Measurements from ENCODE around the gene TBC1D21.

Gene TBC1D21

DNA sequence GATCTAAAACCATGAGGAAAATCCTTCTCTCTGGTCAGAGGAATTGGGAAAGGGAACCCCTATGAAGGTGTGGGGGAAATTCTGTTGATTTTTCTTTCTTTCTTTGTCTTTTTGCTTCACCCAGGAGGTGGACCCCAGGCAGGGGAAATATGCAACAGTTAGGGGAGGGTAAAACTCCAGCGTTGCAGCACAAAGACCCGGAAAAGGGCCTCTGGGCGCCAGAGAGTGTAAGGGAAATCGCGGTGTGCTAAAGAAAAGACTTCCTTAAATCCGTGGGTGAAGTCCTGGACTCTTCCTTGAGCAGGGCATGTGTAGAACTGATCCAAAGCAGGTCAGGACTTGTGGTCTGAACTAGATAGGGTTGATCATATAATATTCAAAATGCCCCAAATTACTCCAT lies 11.1 kb upstream of the TBC1D21 start:
- no peak for DNase-seq

DNA sequence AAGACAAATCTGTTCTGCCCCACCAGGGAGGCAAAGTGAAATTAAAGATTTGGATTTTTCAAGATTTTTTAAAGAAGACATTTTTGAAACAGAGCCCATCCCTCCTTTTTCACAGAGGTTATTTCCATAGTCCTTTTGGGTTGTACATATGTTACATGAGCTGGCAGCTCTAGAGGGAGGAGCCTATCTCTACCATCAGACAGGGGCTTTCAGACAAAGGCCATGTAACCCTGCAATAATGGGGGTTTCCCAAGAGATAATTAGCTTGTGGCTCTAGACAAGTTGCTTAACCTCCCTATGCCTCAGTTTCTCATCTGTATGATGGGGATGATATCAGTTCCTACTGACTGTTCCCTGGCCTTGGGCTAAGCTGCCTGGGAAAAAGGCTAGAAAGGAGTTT lies 8.0 kb upstream of the TBC1D21 start:
- DNase-seq = no peak

DNA sequence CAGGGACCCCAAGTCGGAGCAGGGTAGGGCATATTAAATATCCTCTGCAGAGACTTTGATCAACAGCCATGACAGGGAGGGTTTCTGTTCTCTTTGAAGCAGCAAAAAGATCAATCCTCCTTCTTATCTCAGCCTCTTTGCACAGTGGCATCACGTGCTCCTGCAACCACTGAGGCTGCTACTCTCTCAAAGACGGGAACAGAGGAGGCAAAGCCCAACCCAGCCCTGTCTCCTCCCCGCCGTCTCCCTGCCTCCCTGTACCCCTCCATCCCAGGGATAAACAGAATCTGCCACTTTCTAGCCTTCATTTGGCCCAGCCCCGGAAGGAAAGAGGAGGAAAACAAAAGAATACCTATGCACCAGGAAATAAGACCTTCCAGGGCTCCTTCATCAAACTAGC lies 7.5 kb upstream of the TBC1D21 start:
- DNase-seq = no peak

DNA sequence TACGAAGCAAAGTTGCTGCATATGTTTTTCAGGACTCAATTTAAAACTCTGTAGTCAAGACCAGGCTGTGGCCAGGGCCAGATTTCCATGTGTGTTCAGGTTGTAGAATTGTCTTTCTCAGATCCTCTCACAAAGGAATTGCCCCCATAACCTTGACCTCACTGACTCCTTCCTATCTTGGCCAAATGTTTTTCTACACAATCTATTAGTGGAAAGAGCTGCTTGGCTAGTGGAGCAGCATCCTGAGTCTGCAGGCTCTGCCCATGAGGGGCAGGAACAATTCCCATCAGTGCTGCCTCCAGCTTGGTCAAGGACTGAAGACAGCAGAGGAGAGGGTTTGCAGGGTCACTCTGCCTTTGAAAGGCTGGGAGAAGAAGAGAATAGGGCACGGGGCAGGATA lies 6.9 kb upstream of the TBC1D21 start:
- DNase-seq = no peak

DNA sequence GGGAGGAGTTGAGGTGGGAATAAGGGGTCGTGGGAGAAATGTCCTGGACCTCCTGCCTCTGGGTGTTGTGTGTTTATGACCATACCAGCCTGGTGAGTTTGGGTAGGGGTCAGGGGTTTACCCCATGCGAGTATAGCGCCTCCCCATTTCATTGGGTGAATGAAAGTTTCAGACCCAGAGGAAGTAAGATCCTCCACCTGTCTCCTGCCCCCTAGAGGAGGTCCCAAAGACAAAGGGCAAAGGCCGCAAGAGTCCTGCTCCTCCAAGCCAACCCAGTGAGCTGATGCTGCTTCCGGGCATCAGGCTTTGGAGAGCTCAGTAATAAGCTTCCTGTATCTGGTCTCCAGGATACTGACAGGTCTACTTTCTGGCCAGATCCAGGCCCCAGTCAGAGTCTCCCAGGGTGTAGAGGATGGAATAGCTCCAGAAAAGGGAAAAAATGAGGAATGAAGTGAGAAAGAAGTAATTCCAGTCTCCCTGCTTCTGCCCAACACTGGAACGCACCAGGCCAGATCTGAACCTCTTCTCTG lies 6.4 kb upstream of the TBC1D21 start:
- DNase-seq = peak; percentile 60

DNA sequence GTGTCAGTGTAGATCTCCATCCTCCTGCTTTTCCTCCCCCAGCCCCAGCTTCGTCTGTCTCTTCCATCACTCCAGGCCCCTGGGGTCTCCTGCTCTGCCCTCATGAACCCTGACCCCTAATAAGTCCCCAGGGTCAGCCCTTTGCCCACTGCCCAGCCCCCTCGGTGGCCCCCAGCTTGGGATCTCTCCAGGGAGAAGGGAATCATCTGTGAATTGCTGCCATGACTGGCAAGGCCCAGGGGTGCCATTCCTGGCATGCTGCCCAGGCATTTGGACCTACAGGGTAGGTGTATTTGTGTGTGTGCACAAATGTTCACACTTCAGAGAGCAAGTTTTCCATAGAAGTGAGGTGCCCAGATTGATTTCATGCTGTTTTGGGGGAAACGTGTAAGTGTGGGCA lies 5.9 kb upstream of the TBC1D21 start:
- DNase-seq = no peak

DNA sequence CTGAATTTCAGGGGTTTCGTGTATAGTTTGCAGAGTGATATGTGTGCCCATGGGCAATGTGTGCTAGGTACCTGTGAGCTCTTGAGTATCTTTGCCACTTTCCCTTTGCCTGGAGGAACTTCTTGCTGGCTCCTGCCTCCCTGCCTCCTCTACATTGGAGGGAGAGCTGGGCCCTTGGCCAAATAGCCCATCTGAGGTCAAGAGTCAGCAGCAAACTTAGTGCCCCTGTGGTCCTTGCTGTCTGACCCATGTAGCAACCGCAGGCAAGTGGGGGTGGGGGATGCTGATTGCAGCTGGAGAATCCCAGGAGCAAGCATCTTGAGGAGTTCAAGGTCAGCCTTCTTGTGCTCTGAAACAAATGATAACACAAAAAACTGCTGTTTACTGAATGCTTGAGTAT lies 5.4 kb upstream of the TBC1D21 start:
- DNase-seq = no peak

DNA sequence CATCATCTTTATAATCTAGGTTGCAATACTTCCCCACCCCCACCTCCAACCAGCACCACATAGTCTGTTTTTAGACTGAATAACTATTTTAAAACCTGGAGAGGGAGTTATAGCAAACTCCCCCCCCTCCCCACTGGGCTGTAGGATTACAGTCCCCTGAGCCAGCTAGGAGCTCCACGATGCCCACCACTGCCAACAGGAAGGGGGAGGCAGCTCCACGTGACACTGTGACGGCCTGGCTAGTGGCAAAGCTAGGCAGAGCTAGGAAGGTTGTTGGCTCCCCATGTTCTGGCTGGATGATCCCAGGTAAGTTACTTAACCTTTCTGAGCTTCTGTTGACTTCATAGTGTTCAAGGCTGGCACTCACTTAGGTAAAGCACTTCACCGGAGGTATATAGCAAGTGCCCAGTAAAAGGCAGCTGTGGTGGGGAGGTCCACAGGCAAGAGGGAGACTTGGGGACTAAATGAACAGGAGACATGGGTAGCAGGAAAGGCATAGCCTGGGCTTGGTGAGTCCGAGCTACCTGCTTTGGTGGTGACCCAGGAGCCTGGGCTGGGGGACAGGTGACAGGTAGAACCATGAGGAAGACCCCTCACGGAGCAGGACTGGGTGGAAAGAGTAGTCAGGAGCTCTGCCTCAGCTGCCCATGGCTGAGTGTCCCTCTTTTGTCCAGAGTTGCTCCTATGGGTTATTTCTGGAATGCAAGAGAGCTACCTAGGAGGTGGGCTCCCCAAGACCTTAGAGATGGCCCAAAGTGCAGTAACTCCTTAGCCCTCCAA lies 4.0 kb upstream of the TBC1D21 start:
- DNase-seq = no peak

DNA sequence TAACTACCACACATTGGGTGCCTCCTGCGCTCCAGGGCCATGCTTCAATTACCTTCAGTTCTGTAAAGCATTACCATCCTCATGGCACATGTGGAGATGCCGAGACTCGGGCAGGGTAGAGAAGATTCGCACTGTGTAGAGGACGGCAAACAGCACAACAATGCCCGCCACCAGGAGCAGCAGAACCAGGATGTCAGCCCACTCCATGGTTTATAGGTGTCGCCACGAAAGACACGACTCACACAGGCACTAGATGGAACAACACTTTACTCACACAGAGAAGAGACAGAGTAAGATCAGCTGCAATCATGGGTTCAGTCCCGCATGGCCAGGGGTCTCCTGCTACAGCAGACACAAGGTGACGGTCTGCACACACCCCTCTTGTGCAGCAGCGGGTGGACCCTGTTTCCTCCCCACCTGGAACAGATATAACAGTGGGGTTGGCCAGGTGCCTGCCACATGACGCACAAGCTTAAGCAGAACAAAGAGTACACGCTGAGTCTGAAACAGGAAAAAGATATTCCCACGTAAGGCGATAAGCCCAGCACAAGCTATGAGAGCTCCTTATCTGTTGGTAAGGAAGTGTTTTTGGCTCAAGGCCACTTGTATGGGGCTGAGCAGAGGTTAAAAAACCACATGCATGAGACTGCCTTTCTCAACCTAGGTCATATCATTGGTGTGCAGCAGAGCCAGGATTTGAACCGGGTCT lies 2.5 kb upstream of the TBC1D21 start:
- no peak for DNase-seq

DNA sequence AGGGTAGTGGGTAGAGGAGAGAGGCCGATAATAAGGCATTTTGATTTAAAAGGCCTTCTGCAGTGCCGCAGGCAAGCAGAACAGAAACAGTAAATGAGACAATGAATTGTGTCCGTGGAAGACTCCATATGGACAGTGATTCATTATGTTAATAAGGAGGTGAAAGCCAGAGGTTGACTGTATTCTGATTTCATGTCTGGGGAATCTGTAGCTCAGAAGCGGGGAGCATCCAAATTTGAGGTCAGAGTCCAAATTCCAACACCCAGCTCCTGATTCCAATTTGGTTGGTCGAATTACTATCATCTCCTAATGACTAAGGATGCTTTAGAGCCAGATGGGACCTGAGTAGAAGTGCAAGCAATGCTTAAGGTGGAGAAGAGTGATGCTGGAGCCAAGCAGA lies 1.0 kb upstream of the TBC1D21 start:
- no peak for DNase-seq

DNA sequence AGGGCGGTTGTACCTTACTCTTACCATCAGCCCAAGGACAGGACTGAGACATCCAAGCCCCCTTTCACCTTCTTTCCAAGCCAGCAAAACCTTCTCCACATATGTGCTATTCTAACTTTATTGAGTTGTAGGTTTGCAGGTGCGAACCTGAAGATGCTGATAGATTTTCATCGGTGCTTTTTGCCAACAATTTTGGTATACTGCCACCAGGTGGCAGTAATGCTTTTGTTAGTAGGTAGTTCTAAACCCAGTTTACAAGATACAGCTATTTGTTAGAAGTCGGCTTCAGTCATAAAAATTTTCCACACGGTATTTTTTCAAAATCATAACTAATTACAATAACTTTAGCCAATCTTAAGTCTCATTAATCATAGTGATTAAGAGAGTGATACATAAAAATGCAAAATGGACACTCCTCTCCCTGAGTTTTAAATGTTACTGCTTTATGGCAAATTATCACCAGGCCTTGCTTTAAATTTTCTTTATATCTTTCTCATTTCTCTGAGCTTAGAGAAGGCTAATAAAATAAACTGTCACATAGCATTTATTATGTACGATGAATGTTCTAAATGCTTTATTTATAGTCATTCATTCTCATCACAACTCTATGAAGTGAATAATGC lies 636 bp downstream of the TBC1D21 start:
- peak; percentile 83 for DNase-seq

DNA sequence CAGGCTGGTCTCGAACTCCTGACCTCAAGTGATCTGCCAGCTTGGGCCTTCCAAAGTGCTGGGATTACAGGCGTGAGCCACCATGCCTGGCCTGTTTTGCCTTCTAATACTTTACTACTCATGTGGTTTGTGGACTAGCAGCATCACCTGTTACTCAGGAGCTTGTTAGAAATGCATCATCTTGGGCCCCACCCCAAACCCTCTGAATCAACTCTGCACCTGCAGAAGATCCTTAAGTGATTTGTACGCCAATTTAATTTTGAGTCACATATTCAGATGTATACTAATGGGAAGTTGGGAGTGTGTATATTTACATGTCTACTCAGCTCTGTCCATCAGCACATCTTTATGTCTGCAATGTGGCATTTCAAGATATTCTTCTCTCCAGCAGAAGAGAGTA lies 6.1 kb downstream of the TBC1D21 start:
- DNase-seq = peak; percentile 33

DNA sequence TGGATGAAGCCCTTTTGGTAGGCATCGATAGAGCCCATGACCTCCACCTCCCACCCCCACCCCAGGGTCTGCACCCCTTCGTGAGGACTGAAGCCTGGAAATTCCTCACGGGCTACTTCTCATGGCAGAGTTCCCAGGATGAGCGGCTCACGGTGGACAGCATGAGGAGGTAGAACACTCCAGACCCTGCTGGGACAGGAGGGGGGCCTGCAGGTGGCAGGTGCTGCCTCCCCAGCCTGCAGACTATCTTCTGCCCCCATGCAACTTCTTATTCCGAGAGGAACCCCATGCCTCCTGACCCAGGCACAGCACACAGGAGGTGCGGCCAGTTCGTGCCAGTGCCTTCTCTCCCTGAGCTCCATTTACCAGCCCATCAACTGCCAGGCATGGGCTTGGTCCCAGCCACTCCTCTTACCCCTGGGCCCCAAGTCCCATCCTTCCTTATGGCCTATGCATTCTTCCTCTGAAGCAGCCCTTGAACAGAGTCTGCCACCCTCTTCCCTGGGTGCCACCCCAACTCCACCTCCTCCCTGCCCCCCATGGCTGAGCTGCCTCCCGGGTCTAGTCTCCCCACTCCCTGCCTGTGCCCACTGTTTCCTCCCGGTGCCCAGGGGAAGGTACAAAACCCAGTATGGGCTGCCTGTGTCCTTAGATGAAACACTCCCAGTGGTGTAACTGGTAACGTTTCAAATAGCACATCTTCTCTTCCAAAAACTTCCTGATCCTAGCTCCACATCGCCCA lies 8.4 kb downstream of the TBC1D21 start:
- DNase-seq = no peak

DNA sequence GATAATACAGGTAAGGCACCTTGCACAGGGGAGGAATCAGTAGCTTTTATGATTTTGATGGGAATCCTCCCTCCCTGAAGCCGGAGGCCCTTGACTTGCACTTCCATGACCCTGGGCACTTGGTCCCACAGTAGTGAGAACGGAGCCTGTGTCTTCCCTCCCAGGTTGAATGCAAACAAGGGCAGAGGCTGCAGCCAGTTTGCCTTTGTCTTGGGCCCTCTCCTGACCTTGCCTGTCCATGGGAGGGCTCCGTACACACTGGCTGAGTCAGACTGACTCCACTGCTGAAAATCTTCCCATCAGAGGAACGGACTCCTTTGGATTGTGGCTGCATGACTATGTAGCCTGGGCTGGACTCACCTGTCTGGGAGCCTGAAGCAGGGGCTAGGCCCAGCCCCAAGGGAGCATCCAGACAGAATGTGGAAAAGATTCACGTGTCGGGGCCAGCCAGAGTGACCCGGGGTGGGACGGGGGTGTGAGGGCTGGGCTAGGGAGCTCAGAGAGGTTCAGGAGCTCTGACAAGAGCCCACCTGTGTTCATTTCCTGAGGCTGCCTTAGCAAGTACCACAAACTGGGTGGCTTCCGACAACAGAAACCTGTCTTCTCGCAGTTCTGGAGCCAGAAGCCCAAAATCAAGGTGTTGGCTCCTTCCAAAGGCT lies 9.5 kb downstream of the TBC1D21 start:
- DNase-seq = no peak

DNA sequence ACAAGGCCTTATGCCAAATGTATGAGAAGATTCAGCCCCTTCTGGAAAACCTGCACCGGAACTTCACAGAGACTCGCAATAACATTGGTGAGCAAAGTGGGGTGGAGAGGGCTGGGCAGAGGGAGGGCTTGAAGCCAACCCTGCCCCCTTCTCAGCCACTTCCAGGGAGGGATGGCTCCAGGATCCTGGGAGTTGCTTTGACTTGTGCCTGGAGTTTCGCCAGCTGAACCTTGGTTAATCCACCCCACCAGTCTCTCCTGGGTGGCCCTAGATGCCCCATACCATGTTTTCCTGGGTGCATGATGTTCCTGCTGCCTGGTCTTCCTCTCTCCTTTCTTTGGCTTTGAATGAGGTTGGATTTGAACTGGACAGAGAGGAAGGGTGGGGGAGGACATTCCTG lies 10.8 kb downstream of the TBC1D21 start:
- no peak for DNase-seq

DNA sequence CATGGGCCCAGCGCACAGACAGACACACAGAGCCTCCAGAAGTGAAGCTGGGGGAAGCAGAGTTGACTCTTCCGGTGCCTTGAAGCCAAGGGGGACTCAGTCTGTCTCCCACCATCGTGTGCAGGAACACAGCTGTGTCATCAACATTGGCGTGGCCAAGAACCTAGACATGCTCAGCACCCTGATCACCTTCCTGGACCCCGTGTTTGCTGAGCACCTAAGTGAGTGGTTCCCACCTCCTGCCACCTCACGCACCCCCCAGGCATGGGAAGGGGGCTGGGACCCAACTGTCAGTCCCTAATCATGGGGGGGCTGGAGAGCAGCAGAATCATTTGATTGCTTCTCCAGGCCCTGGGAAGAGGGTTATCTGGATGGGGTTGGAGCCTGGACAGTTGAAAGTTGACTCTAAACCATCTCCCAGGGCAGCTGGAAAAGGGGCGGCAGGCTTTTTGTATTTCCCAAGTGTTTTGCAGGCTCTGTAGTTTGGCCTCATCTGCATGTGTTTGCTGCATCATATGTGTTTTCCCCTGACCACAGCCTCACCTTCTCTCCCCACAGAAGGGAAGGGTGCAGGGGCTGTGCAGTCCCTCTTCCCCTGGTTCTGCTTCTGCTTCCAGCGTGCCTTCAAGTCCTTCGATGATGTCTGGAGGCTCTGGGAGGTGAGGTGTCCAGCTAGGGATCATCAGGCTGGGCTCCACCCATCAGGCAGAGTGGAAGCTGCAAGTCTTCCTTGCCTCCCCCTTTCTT lies 12.8 kb downstream of the TBC1D21 start:
- DNase-seq = peak; percentile 16

DNA sequence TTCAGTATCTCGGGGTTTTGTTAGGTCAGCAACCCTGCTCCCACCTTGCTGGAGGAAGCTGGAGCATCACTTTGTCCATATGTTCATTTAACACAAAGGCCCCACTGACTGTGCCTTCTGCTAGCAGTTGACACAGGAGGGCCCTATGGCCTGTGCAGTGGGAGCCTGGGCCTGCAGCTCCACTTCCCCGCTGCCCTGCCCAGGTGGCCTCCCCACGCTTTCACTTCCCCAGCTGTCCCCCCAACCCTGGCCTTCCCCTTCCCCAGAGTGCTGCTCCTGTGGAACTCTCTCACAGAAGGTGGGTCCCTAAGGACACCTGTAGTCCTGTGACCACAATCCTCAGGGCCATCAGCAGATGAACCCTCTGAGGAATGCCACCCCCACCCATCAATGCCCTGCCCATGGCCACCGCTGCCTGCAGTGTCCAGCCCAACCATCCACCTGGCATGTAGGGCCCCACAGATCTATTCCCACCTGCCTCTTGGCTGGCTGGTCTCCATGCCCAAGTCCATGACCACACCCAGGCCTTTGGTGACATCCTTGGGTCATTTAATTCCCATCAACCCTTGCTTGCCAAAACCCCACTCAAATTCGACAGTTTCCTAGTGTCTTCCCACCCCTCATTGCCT lies 13.5 kb downstream of the TBC1D21 start:
- DNase-seq = peak; percentile 60

DNA sequence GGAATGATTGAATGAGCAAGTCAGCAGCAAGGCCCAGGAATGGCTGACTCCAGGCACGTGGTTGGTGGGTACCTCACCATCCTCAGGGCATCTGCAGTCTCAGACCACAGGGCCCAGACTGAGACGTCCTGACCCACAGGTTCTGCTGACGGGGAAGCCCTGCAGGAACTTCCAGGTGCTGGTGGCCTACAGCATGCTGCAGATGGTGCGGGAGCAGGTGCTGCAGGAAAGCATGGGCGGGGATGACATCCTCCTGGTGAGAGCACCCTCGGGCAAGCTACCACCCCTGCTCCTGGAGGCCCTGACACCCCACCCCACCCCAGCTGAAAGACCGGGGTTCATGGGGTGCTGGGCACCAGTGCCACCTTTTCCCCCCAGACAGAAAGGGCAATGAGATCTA lies 14.1 kb downstream of the TBC1D21 start:
- DNase-seq = peak; percentile 81

DNA sequence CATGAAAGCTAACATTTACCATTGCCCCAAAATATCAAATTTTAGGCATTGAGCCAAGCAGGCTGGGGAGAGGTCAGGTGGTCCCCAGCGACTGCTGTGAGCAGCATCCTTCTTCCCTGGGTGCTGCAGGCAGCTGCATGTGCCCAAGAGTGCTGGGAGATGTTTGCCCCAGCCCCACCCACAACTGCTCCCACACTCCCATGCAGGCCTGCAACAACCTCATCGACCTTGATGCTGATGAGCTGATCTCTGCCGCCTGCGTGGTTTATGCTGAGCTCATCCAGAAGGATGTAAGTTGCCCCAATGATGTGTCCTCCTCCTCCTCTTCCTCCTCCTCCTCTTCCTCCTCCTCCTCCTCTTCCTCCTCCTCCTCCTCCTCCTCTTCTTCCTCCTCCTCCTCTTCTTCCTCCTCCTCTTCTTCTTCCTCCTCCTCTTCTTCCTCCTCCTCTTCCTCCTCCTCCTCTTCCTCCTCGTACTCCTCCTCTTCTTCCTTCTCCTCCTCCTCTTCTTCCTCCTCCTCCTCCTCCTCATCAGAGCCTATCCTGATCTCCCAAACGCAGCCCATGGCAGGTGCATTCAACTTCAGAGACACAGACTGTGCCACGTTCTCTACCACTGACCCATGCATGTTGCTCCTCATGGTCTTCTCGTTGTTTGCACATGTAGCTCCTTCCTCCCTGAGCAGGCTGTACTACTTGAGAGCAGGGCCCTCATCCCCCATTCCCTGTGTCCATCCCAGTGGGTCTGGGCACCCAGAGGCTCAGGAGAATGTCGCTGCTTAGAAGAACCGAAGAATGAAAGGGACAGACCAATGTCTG lies 15.1 kb downstream of the TBC1D21 start:
- peak; percentile 38 for DNase-seq

DNA sequence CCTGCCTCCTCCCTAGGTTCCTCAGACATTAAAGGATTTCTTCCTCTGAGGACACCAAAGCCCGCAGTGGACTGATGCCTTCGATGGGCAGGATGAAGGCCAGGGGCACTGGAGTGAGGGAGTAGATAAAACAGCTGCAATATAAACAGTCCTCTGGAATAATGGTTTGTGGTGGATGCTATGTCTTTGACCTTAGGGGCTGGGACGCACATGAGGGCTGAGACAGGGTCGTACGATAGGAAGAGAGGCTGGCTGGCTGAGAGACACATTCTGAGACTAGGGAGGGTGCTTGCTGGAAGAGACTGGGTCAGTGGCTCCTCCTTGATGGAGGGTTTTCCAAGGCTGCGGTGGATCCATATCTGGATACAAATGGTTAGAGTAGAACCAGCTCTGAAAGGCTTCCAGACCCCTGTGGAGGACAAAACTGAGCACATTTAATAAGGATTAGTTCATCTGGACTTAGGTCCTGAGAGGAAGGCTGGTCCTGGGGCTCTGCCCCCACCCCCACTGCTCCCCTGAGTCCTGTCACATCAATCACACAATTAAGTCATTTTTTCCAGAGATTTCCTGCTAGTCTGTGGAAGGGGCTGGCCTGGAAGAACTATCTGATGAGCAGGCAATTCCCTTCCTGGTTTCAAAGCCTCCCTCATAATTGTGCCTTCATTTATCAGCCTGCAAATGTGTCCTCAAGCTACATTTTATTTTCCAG lies 15.8 kb downstream of the TBC1D21 start:
- DNase-seq = no peak
